HepG2 (cell line): ENCODE results near the gene ANKRD34C. TPM values are rescaled to one million over a fixed set of nuclear protein-coding genes. Genes with fewer than 3 reads are reported as not detected.
"Not testable (repeated sequence)": the region's sequence is repeated elsewhere in the genome, so short reads cannot be mapped to it uniquely, and the experiment has no call there.

Experiments used
- ATAC-seq: fragments of 200-7000 bp; cut with Tn5 transposase; 3 replicates; pipeline ENCODE4 v1.9.1; 2020; ENCODE audit warnings: mild to moderate bottlenecking, moderate library complexity
- BruUV-seq: library from RNA; stranded (reverse); fragments of 400-500 nt; replicated peaks from 2 replicates; lab custom pipeline; 2021; lab: Mats Ljungman, UMichigan
- CTCF ChIA-PET: fragments of 300-600 bp; formaldehyde crosslinking; extraction: SDS; loops from one replicate; lab custom pipeline; 2021; ENCODE audit warnings: low total read pairs, inconsistent platforms, low intra/inter-chr PET ratio; lab: Yijun Ruan, JAX
- POLR2A ChIA-PET: fragments of 350-600 bp; sonication (Branson Sonifier 250); formaldehyde crosslinking; loops from one replicate; lab custom pipeline; 2020; ENCODE audit warnings: antibody characterized with exemption, inconsistent platforms; lab: Yijun Ruan, JAX
- DNase-seq: peaks from one replicate; pipeline ENCODE4 v3.0.0-alpha.2; 2015; ENCODE audit warnings: low spot score
- FAIRE-seq: peaks from 3 replicates; lab custom pipeline; 2011; peaks lifted over from hg19 to GRCh38; lab: Jason Lieb, UNC
- H2AFZ ChIP-seq: one replicate; pipeline ENCODE4 v1.6.1; 2011; ENCODE audit warnings: low read length, inconsistent platforms
- H3K27ac ChIP-seq: fragments of 300-600 bp; 3 replicates; pipeline ENCODE4 v1.8.0; 2011; ENCODE audit warnings: mixed run types, mild to moderate bottlenecking, mixed read lengths, low read length, inconsistent platforms; ENCODE audit not compliant: insufficient read depth; ENCODE audit errors: extremely low read length
- H3K27me3 ChIP-seq, 2 experiments: fragments of 200-600 bp in 1 of 2; 2 replicates in 1 of 2; 3 replicates in 1 of 2; pipeline versions ENCODE4 v1.6.0 to v1.8.0; 2011; ENCODE audit warnings: low read length in 2 of 2, mild to moderate bottlenecking in 2 of 2, moderate library complexity in 2 of 2, inconsistent platforms in 1 of 2; ENCODE audit not compliant: insufficient read depth in 2 of 2, control insufficient read depth in 1 of 2
- H3K36me3 ChIP-seq, 2 experiments: fragments of 200-600 bp in 1 of 2; replicated peaks in 1 of 2; 2 replicates in 1 of 2; 3 replicates in 1 of 2; pipeline versions ENCODE4 v1.5.1 to v1.8.0; 2011; ENCODE audit warnings: low read length in 2 of 2, inconsistent platforms in 1 of 2; ENCODE audit not compliant: insufficient read depth in 2 of 2, control insufficient read depth in 1 of 2
- H3K4me1 ChIP-seq: 2 replicates; pipeline ENCODE4 v1.5.1; 2012; ENCODE audit warnings: low read length, inconsistent platforms; ENCODE audit not compliant: insufficient read depth
- H3K4me2 ChIP-seq: 2 replicates; pipeline ENCODE4 v1.6.0; 2011; ENCODE audit warnings: low read depth, low read length, inconsistent platforms
- H3K4me3 ChIP-seq, 3 experiments: fragments of 200-600 bp in 1 of 3; sonication (generic), shearing (Covaris generic) in 1 of 3; replicated peaks in 1 of 3; 2 replicates each; pipeline ENCODE4 v1.5.1; 2011 to 2016; ENCODE audit warnings: low read length in 3 of 3, inconsistent platforms in 2 of 3, low read depth in 2 of 3, mild to moderate bottlenecking in 2 of 3, control low read depth in 1 of 3, mixed read lengths in 1 of 3; ENCODE audit not compliant: insufficient read depth in 1 of 3
- H3K79me2 ChIP-seq: one replicate; pipeline ENCODE4 v1.6.1; 2011; ENCODE audit warnings: low read length, inconsistent platforms; ENCODE audit not compliant: insufficient read depth
- H3K9ac ChIP-seq: 2 replicates; pipeline ENCODE4 v1.6.0; 2011; ENCODE audit warnings: mild to moderate bottlenecking, low read depth, low read length, inconsistent platforms; ENCODE audit not compliant: insufficient read depth
- H3K9me3 ChIP-seq: 2 replicates; pipeline ENCODE4 v1.5.1; 2012; ENCODE audit warnings: mild to moderate bottlenecking, low read length
- H4K20me1 ChIP-seq: 2 replicates; pipeline ENCODE4 v1.6.0; 2011; ENCODE audit warnings: inconsistent platforms, mild to moderate bottlenecking, low read length, moderate library complexity; ENCODE audit not compliant: insufficient read depth
- CREB1 ChIP-seq, 2 experiments: fragments of 450-650 bp in 1 of 2; IDR thresholded peaks; 2 replicates each; pipeline ENCODE4 v1.6.1; 2016 to 2017; ENCODE audit warnings: control low read depth in 1 of 2, mild to moderate bottlenecking in 1 of 2, missing compliant biosample characterization in 1 of 2, missing genetic modification characterization in 1 of 2
- GABPB1 ChIP-seq: IDR thresholded peaks from 2 replicates; pipeline ENCODE4 v1.6.1; 2016; ENCODE audit warnings: mild to moderate bottlenecking, missing genetic modification reagents, moderate library complexity, missing compliant biosample characterization
- RBFOX2 ChIP-seq: fragments of 200-400 bp; formaldehyde crosslinking; IDR thresholded peaks from 2 replicates; pipeline ENCODE4 v1.6.1; 2017; ENCODE audit warnings: low read depth, mild to moderate bottlenecking, low read length
- RFXANK ChIP-seq: IDR thresholded peaks from 2 replicates; pipeline ENCODE4 v1.6.1; 2016
- SRSF9 ChIP-seq: fragments of 200-400 bp; formaldehyde crosslinking; IDR thresholded peaks from 2 replicates; pipeline ENCODE4 v1.6.1; 2018; ENCODE audit warnings: borderline replicate concordance, mild to moderate bottlenecking, low read depth, low read length; ENCODE audit not compliant: insufficient read depth, poor library complexity, severe bottlenecking
- SRY ChIP-seq: sonication (generic); formaldehyde crosslinking; IDR thresholded peaks from 2 replicates; pipeline ENCODE4 v1.8.0; 2022; ENCODE audit warnings: mild to moderate bottlenecking, missing genetic modification reagents
- TBX2 ChIP-seq: sonication (generic); formaldehyde crosslinking; IDR thresholded peaks from 2 replicates; pipeline ENCODE4 v1.5.0; 2020; ENCODE audit warnings: missing genetic modification reagents, mild to moderate bottlenecking, borderline replicate concordance
- TP53 ChIP-seq: sonication (generic); formaldehyde crosslinking; conservative IDR thresholded peaks from 2 replicates; pipeline ENCODE4 v1.4.0; 2020; ENCODE audit warnings: missing genetic modification reagents
- ZNF207 ChIP-seq: fragments of 450-650 bp; IDR thresholded peaks from 2 replicates; pipeline ENCODE4 v1.6.1; 2016; ENCODE audit warnings: antibody characterized with exemption, borderline replicate concordance
- ZNF460 ChIP-seq: sonication (generic); formaldehyde crosslinking; IDR thresholded peaks from 2 replicates; pipeline ENCODE4 v1.5.1; 2020; ENCODE audit warnings: missing genetic modification reagents, mild to moderate bottlenecking, borderline replicate concordance
- ZNF678 ChIP-seq: sonication (generic); formaldehyde crosslinking; IDR thresholded peaks from 2 replicates; pipeline ENCODE4 v1.4.0; 2020; ENCODE audit warnings: mild to moderate bottlenecking, missing genetic modification reagents
- ZSCAN25 ChIP-seq: sonication (generic); formaldehyde crosslinking; IDR thresholded peaks from 2 replicates; pipeline ENCODE4 v1.8.0; 2022; ENCODE audit warnings: mild to moderate bottlenecking, missing genetic modification reagents
- ZSCAN30 ChIP-seq: sonication (generic); formaldehyde crosslinking; IDR thresholded peaks from 2 replicates; pipeline ENCODE4 v1.5.0; 2020; ENCODE audit warnings: mild to moderate bottlenecking, missing genetic modification reagents
- WGBS: methylation state at CpG from one replicate; pipeline ENCODE4 v1.1.6; 2017; ENCODE audit warnings: low lambda C conversion rate; 5-methylcytosine and 5-hydroxymethylcytosine counted together
- in situ Hi-C: cut with HindIII; loops from 2 replicates; pipeline ENCODE4 v1.10.0; 2017; ENCODE audit warnings: low pct_unique_long_range_greater_than_20kb; ENCODE audit not compliant: extremely low pct_ligation_motif_present
- intact Hi-C: fragments of 100-400 bp; cut with micrococcal nuclease; formaldehyde crosslinking; loops from one replicate; pipeline ENCODE4 v1.10.0; 2022; ENCODE audit not compliant: unreplicated experiment
- polyA plus RNA-seq, 8 experiments: library from polyadenylated mRNA; depleted of rRNA in 3 of 8; stranded (reverse) in 7 of 8; unstranded in 1 of 8; fragments of >200 nt; fragmentation: Illumina TruSeq in 4 of 8; extraction: Trizol in 4 of 8; gene quantifications; 2 replicates each; pipeline versions ENCODE4 v1.2.1 to v1.2.3, GENCODE V29; 2011 to 2016; ENCODE audit warnings: low read depth in 4 of 8, missing spikeins in 1 of 8, mixed read lengths in 1 of 8; ENCODE audit not compliant: insufficient read depth in 1 of 8
- total RNA-seq, 5 experiments: library from RNA; depleted of rRNA; stranded (reverse); fragments of >200 nt; fragmentation: Illumina TruSeq; extraction: Trizol; gene quantifications; 2 replicates each; pipeline ENCODE4 v1.2.3, GENCODE V29; 2016; ENCODE audit warnings: low read depth in 1 of 5

ANKRD34C gene
- total and polyA plus RNA-seq, 2 of the 13 experiments (the other 11 are each of a cell fraction or from before 2014, with no cell fraction given), result not detected

DNA sequence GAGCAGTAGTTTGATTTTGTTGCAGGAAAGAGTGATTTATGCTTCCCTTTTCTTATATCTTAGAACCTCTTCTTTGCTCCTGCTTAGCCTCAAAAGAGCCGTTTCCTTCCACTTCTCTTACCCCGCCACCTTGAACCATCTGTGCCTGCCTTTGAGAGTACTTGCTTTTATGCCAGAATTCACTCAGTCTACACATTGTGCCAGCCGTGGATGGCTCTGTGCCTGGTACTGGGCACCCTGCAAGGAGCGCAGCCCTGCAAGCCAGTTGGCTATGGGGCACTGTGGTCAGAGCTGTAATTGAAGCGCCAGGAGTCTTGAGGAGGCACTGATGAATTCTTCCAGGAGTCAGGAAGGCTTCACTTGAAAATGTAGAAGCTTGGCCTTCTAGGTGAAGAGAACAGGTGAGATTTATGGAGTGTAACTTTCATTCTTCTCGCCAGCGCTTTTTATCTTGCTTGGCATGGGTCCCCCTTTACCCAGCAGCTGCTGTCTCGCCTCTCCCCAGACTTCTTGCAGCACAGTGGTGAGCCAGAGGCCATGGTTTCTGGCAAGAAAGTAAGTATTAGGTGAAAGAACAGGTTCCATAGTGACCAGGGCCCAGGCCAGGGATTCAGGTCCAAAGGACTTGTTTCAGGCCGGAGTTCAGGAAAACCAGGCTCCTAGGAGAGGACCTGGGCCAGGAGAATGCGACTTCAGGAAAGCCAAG, 33.3 kb downstream of the ANKRD34C start:
- Histone ChIP-seq H4K20me1 (peaks cover 2% of the 10 kb centered on the region; the same call in 1 of the 2 replicates), H3K79me2 (peaks cover 27% of the 10 kb centered on the region), H2AFZ (no peak overlapping the region), H3K27me3 (no peaks in the 10 kb centered on the region; a peak in 2 of 5 replicates), H3K9ac (no peak overlapping the region), H3K4me1 (peaks cover 22% of the 10 kb centered on the region), H3K27ac (no peak overlapping the region), H3K4me2 (no peak overlapping the region), H3K9me3 (no peaks in the 10 kb centered on the region), H3K4me3 (no peak overlapping the region), H3K36me3 (peaks cover 33 to 70% of the 10 kb centered on the region in 2 experiments)
- TF ChIP-seq TBX2 (CRISPR knock-in tag) (no peak), ZSCAN25 (CRISPR knock-in tag) (no peak), ZNF460 (no peak), SRY (CRISPR knock-in tag) (no peak)
- in situ Hi-C loops, result no loop called here
- intact Hi-C loops, result loop anchor here (10.0 kb wide), 1 partner anchor 411 kb away; no protein-coding TSS in a partner anchor
- no TSS peak for BruUV-seq
- ATAC-seq, result no peak
- 87% methylated on average over 10 of the region's 10 CpGs for WGBS
- no peak for DNase-seq
- ChIA-PET CTCF (no interaction called here), POLR2A (no interaction called here)
- FAIRE-seq, result no peak

DNA sequence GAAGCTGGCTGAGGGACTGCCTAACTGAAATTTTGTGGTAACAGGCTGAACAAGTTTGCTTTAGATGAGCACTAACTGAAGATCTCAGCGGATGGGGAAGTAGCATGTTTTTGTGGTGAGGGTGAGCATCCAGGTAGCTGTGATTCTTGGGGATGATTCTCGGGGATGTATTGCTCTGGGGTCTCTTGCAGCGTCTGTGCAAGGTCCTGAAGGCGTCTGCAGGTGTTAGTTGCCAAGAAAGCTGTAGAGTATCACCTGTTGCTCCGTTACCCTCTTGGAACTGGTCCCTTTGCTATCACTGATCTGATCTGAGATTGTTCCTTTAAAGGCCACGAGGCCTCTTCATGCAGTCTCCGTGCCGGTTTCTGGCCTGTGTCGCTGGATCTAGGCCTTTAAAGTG, 34.3 kb downstream of the ANKRD34C start:
- H3K4me1 ChIP-seq, result peaks cover 22% of the 10 kb centered on the region
- H2AFZ ChIP-seq, result no peak overlapping the region
- WGBS, result 94% methylated on average over 6 of the region's 9 CpGs
- no peak overlapping the region for H3K4me3 ChIP-seq
- no peaks in the 10 kb centered on the region; a peak in 2 of 5 replicates for H3K27me3 ChIP-seq
- no peak for TF ChIP-seq SRSF9
- TF ChIP-seq ZNF207, result no peak
- TF ChIP-seq CREB1 (IDR thresholded peaks at IDR 0.05), result no peak
- no peak for TF ChIP-seq CREB1 (CRISPR knock-in tag; IDR thresholded peaks at IDR 0.05)
- no peak for TF ChIP-seq RFXANK (CRISPR knock-in tag)
- no peak for TF ChIP-seq ZSCAN30 (CRISPR knock-in tag)
- TF ChIP-seq TP53, result no peak
- no peak for TF ChIP-seq ZNF678 (CRISPR knock-in tag)
- no peak for TF ChIP-seq GABPB1 (CRISPR knock-in tag)
- TF ChIP-seq RBFOX2, result 0 out of 2 replicates have a peak, but pooled peaks have one; percentile 21
- TF ChIP-seq, all 625 proteins: peak for 1
- Histone ChIP-seq H3K4me2 (no peak overlapping the region), H3K9me3 (no peaks in the 10 kb centered on the region), H4K20me1 (peaks cover 8% of the 10 kb centered on the region; the same call in 1 of the 2 replicates), H3K79me2 (peaks cover 21% of the 10 kb centered on the region), H3K36me3 (peaks cover 33 to 81% of the 10 kb centered on the region in 2 experiments), H3K9ac (no peak overlapping the region), H3K27ac (no peak overlapping the region)
- ATAC-seq (no peak), FAIRE-seq (no peak), DNase-seq (no peak)
- ChIA-PET POLR2A (no interaction called here), CTCF (no interaction called here)
- in situ Hi-C loops (no loop called here), intact Hi-C loops (loop anchor here (10.0 kb wide), 1 partner anchor 412 kb away; no protein-coding TSS in a partner anchor)
- BruUV-seq, result no TSS peak

DNA sequence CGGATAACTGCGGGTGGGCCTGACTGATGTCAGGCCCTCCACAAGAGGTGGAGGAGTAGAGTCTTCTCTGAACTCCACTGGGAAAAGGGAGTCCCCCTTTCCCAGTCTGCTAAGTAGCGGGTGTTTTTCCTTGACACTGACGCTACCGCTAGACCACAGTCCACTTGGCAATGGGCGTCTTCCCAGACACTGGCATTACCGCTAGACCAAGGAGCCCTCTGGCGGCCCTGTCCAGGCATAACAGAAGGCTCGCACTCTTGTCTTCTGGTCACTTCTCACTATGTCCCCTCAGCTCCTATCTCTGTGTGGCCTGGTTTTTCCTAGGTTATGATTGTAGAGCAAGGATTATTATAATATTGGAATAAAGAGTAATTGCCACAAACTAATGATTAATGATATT, 37.5 kb downstream of the ANKRD34C start:
- in situ Hi-C loops, H3K4me3 ChIP-seq, H3K27ac ChIP-seq, H3K4me2 ChIP-seq, FAIRE-seq, H3K79me2 ChIP-seq, H3K4me1 ChIP-seq, BruUV-seq, POLR2A ChIA-PET, H4K20me1 ChIP-seq, H2AFZ ChIP-seq, CTCF ChIA-PET, H3K9me3 ChIP-seq, H3K27me3 ChIP-seq, H3K9ac ChIP-seq, ATAC-seq, DNase-seq: not testable (repeated sequence)
- 95% methylated on average over 8 of the region's 9 CpGs for WGBS
- peaks cover 36 to 81% of the 10 kb centered on the region in 2 experiments for H3K36me3 ChIP-seq
- intact Hi-C loops, result loop anchor here (10.0 kb wide), 1 partner anchor 415 kb away; no protein-coding TSS in a partner anchor
